Right lobe of liver (tissue), 6 donors: Measurements from ENCODE around the gene ANKS6. TPM values are rescaled to one million over a fixed set of nuclear protein-coding genes. Genes with fewer than 3 reads are reported as not detected.
A peak's percentile ranks its signal among the peaks of the same experiment; 100 is the strongest.

Source experiments
- ATAC-seq, 4 donors: fragments of 200-7000 bp; cut with Tn5 transposase; one replicate each; pipeline ENCODE4 v1.9.1; 2020; ENCODE audit warnings: mild to moderate bottlenecking in 4 of 4, moderate library complexity in 4 of 4
- DNase-seq, 3 donors: peaks; one replicate each; pipeline ENCODE4 v3.0.0-alpha.2; 2020
- H3K27ac ChIP-seq, 3 donors: fragments of 200-600 bp; one replicate each; pipeline ENCODE4 v1.8.0; 2022
- H3K27me3 ChIP-seq, 2 donors: fragments of 200-600 bp; one replicate each; pipeline ENCODE4 v1.8.0; 2022
- H3K36me3 ChIP-seq, 4 donors: fragments of 200-600 bp; sonication (generic) in 1 of 4; one replicate each; pipeline versions ENCODE4 v1.5.1 to v1.8.0; 2017 to 2022; ENCODE audit warnings: control low read depth in 1 of 4
- H3K4me1 ChIP-seq, 4 donors: fragments of 200-600 bp; sonication (generic) in 1 of 4; one replicate each; pipeline versions ENCODE4 v1.5.1 to v1.8.0; 2017 to 2022; ENCODE audit warnings: control low read depth in 1 of 4
- H3K4me3 ChIP-seq, 3 donors: fragments of 200-600 bp; one replicate each; pipeline ENCODE4 v1.8.0; 2022
- H3K9me3 ChIP-seq, 4 donors: fragments of 200-600 bp; sonication (generic) in 1 of 4; one replicate each; pipeline versions ENCODE4 v1.5.1 to v1.8.0; 2017 to 2022; ENCODE audit warnings: control low read depth in 1 of 4
- CTCF ChIP-seq, 4 donors: fragments of 200-600 bp in 3 of 4; fragments of 450-650 bp in 1 of 4; IDR thresholded peaks; one replicate each; pipeline versions ENCODE4 v1.5.1 to v1.8.0; 2016 to 2022; ENCODE audit warnings: antibody characterized with exemption in 4 of 4, mild to moderate bottlenecking in 2 of 4
- POLR2A ChIP-seq: fragments of 450-650 bp; IDR thresholded peaks from one replicate; pipeline ENCODE4 v1.6.1; 2017; ENCODE audit warnings: antibody characterized with exemption, mild to moderate bottlenecking
- WGBS: methylation state at CpG from one replicate; pipeline ENCODE4 v1.1.6; 2018; ENCODE audit warnings: low coverage, low lambda C conversion rate; ENCODE audit not compliant: insufficient coverage; ENCODE audit errors: missing lambda C conversion rate; 5-methylcytosine and 5-hydroxymethylcytosine counted together
- intact Hi-C, 2 donors: fragments of 100-400 bp; cut with DNase I; formaldehyde crosslinking; loops; one replicate each; pipeline versions ENCODE4 v1.11.2 to v1.14.1; 2022
- total RNA-seq, 6 experiments: library from RNA; depleted of rRNA in 2 of 6; stranded (reverse); fragments of >200 nt in 2 of 6; fragmentation: NEBNext Ultra II Directional in 3 of 6; extraction: Animal tissue kit (Norgen Biotek cat#: 25700) in 3 of 6; gene quantifications; one replicate each; pipeline versions ENCODE4 v1.1.0 to v1.2.4, GENCODE V29; 2016 to 2023
- donor health status: DM: no; HTN: yes; CAD: no.
- donor health status: DM: no; HTN: no; CAD: no.
- donor health status: DM: no; HTN: no; CAD: no.
- donor health status: DM: no; HTN: yes; CAD: no.
- donor health status: DM: no; HTN: yes; CAD: no.

ANKS6 gene
- total RNA-seq, 6 experiments from 2014 or later, result 3.7 to 7.9 (median 4.7) TPM

GRCh38 chr9:98709968-98710965, 86.1 kb downstream of the ANKS6 start:
- Histone ChIP-seq H3K36me3 (no peaks in the 10 kb centered on the region), H3K4me3 (no peak overlapping the region), H3K9me3 (no peaks in the 10 kb centered on the region), H3K27me3 (peaks cover 6 to 24% of the 10 kb centered on the region in 2 donors), H3K27ac (no peak overlapping the region), H3K4me1 (peaks cover 0 to 18% (median 4%) of the 10 kb centered on the region in 4 donors)
- intact Hi-C loops, result loop anchor here in 1 of 2 donors (5.0 kb wide), 1 partner anchor 393 kb away; no protein-coding TSS in a partner anchor
- DNase-seq, result no peak
- ATAC-seq, result peak in 2 of 4 donors; percentile 22 to 65
- 40% methylated on average over 8 of the region's 14 CpGs for WGBS
- no peak for TF ChIP-seq POLR2A
- no peak for TF ChIP-seq CTCF (IDR thresholded peaks at IDR 0.05)

GRCh38 chr9:98708933-98709911, 87.1 kb downstream of the ANKS6 start, which contains the start of gene GABBR2:
TSS of gene GABBR2 (minus strand) at chr9:98708935. CDS start at chr9:98708737, 198 bp downstream.
- intact Hi-C loops, result loop anchor here in 1 of 2 donors (5.0 kb wide), 1 partner anchor 392 kb away; no protein-coding TSS in a partner anchor
- no peak for DNase-seq
- H3K4me3 ChIP-seq, result peak within 1 kb of the TSS in 2 of 3 donors; percentile 11 to 43
- no peak within 1 kb of the TSS for H3K27ac ChIP-seq
- no peaks in the 10 kb centered on the region for H3K9me3 ChIP-seq
- peak in 2 of 4 donors; percentile 22 to 31 for ATAC-seq
- peaks cover 0 to 18% (median 4%) of the 10 kb centered on the region in 4 donors for H3K4me1 ChIP-seq
- no peak for TF ChIP-seq POLR2A
- TF ChIP-seq CTCF (IDR thresholded peaks at IDR 0.05), result no peak
- H3K27me3 ChIP-seq, result peaks cover 6 to 24% of the 10 kb centered on the region in 2 donors
- WGBS, result 3% methylated on average over 47 of the region's 111 CpGs
- H3K36me3 ChIP-seq, result no peaks in the 10 kb centered on the region

GRCh38 chr9:98708103-98708932, 88.0 kb downstream of the ANKS6 start:
- no peak overlapping the region for H3K27ac ChIP-seq
- no peaks in the 10 kb centered on the region for H3K36me3 ChIP-seq
- ATAC-seq (no peak), DNase-seq (no peak)
- peak overlapping the region in 2 of 3 donors; percentile 11 to 43 for H3K4me3 ChIP-seq
- TF ChIP-seq CTCF (IDR thresholded peaks at IDR 0.05) (no peak), POLR2A (no peak)
- WGBS, result 5% methylated on average over 3 of the region's 89 CpGs
- peaks cover 6 to 24% of the 10 kb centered on the region in 2 donors for H3K27me3 ChIP-seq
- H3K9me3 ChIP-seq, result no peaks in the 10 kb centered on the region
- peaks cover 0 to 18% (median 4%) of the 10 kb centered on the region in 4 donors for H3K4me1 ChIP-seq
- intact Hi-C loops, result loop anchor here in 1 of 2 donors (5.0 kb wide), 1 partner anchor 391 kb away; no protein-coding TSS in a partner anchor
